Heart left ventricle (tissue), 13 donors: Measurements from ENCODE around the gene MLPH.

Experiments used
- POLR2A ChIP-seq, 2 donors: fragments of 450-650 bp; IDR thresholded peaks; one replicate each; pipeline ENCODE4 v1.6.1; 2017; ENCODE audit warnings: antibody characterized with exemption in 2 of 2, mild to moderate bottlenecking in 2 of 2, moderate library complexity in 2 of 2
- TF ChIP-seq, protein P1 (sequence below), 12 donors: fragments of 200-600 bp; sonication (generic) in 4 of 12; IDR thresholded peaks; one replicate each; pipeline versions ENCODE4 v1.5.0 to v1.8.0; 2018 to 2022; ENCODE audit warnings: antibody characterized with exemption in 12 of 12, mild to moderate bottlenecking in 5 of 12
- donor health status: ischemic (EF 13 %, LVEDD 7.1; RV severe dilation, severe dysfunction).
- donor health status: DM: no; HTN: yes; CAD: no.
- donor health status: DM: no; HTN: no; CAD: no.
- donor health status: ischemic (EF 25% LVEDD 6.9; RV normal size, moderate dysfunction).
- donor health status: ischemic (EF 25% LVEDD 5.7; RV mildly dilated, moderate dysfunction).
- donor health status: ischemic (EF 35%, LVEDD 5.7; RV mildly dilated, moderate dysfunction).
- donor health status: nonischemic (EF 11% LVEDD 7.7; RV severe dilation, severe dysfunction).
- donor health status: DM: yes; HTN: yes; CAD: no.
- donor health status: PGD.
- donor health status: ischemic (EF 29% LVEDD 5.4; RV normal size, mild dysfunction).
- donor health status: nonischemic (EF 23%, LVEDD 6.1; RV moderate dilation, normal function).

DNA sequence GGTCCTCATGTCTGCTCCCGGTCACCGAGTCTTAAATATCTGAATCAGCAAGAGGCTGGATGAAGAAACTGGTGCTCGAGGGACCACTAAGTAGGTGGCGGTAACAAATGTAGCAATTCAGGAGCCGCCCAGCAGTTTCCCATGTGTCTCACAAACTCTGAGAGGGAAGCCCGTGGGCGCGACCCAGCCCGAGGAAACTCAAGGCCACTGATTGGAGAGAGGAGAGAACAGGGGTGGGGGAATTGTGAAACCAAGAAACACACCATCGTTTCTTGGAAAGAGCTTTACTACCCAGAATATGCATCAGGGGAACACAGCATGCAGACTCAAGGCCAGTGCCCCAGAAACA lies 10.8 kb downstream of the MLPH start:
- TF ChIP-seq POLR2A (IDR thresholded peaks at IDR 0.05), result no peak
- TF ChIP-seq, protein P1, sequence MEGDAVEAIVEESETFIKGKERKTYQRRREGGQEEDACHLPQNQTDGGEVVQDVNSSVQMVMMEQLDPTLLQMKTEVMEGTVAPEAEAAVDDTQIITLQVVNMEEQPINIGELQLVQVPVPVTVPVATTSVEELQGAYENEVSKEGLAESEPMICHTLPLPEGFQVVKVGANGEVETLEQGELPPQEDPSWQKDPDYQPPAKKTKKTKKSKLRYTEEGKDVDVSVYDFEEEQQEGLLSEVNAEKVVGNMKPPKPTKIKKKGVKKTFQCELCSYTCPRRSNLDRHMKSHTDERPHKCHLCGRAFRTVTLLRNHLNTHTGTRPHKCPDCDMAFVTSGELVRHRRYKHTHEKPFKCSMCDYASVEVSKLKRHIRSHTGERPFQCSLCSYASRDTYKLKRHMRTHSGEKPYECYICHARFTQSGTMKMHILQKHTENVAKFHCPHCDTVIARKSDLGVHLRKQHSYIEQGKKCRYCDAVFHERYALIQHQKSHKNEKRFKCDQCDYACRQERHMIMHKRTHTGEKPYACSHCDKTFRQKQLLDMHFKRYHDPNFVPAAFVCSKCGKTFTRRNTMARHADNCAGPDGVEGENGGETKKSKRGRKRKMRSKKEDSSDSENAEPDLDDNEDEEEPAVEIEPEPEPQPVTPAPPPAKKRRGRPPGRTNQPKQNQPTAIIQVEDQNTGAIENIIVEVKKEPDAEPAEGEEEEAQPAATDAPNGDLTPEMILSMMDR (IDR thresholded peaks at IDR 0.05), result no peak
